Embryonic facial prominence (tissue), 1 donor: ENCODE data around the gene WNT2.
"Not testable (repeated sequence)": the region's sequence is repeated elsewhere in the genome, so short reads cannot be mapped to it uniquely, and the experiment has no call there.

Source experiments
- DNase-seq: peaks from one replicate; pipeline ENCODE4 v3.0.0-alpha.2; 2016; ENCODE audit errors: extremely low spot score

WNT2 gene

DNA sequence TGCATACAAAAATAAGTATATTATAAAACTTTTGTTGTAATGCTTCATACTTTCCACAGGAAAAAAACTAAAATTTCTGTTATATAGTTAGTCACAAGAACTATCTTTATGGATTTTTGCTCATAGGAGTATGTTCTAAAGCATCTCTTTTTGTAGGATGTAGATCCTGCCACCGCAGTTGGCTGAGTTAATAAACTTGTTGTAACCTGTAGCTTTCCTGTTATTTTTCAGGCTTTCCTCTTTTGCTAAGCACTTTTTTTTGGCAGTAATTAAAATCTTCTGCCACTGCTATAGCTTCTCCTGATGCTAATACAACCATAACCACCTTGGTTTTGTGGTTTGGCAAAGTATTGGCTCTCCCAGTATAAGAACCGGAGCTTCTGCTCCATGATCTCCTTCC lies 60.3 kb downstream of the WNT2 start:
- no peak for DNase-seq

DNA sequence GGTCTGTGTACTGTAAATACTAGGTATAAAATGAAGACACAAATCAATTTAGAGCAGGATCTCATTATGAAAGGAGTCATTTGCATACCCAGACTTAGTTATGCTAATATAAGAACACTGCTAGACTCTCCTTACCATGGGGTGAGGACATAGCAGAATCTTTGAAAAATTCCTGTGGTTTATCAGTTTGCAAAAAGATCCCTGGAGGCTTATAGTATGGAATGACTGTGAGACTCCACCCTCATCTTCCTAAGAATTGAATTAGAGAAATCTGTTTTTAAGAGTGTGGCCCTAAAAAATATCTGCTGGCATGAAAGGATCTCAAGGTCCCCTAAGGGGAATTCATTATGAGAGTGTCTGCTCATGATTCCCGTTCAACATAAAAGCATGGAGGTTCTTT lies 63.2 kb downstream of the WNT2 start:
- DNase-seq, result no peak

DNA sequence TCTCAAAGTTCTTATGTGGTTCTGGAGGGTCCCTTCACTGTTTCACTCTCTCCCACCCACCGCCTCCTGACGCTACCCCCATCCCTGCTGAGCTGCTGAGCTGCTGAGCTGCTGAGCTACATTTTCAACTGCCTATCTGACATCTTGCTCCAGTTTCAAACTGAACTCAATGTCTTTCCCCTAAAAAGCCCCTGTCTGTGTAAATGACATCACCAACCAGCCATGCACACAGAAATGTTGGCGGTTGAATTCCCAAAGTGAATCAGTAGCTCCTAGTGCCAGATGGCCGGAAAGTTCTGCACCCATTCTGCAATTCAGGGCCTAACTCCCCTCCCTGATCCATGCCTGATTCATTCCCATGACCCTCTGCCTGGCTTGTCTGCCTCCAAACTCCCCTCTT lies 71.2 kb downstream of the WNT2 start:
- DNase-seq, result no peak

DNA sequence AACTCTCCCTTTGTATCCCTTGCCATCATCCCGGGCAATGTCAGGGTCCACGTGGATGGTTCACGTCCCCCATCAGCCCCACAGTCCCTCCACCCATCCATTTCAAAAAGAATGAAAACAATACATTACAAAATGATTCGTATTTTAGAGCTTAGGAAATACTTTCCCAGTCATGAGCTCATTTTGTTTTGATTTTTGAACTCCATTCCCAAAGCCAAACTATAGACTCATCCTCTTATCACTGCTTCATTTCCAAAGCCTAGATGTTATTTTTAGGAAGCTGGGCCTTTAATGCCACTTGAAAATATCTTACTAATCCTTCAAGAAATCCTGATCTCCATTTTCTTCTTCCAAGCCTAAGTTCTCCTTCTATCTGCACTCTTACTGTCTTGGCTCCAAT lies 72.1 kb downstream of the WNT2 start:
- no peak for DNase-seq

DNA sequence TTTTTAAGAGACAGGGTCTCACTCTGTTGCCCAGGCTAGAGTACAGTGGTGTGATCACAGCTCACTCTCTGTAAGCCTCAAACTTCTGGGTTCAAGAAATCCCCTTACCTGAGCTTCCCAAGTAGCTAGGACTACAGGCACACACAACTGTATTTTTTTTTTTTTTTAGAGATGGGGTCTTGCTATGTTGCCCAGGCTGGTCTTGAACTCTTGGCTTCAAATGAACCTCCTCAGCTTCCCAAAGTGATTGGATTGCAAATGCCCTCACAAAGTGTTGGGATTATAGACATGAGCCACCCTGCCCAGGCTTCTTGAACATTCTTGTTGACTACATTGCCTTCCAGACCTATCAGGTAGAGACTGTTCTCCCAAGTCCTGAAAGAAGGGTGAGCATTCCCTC lies 72.6 kb downstream of the WNT2 start:
- no peak for DNase-seq

DNA sequence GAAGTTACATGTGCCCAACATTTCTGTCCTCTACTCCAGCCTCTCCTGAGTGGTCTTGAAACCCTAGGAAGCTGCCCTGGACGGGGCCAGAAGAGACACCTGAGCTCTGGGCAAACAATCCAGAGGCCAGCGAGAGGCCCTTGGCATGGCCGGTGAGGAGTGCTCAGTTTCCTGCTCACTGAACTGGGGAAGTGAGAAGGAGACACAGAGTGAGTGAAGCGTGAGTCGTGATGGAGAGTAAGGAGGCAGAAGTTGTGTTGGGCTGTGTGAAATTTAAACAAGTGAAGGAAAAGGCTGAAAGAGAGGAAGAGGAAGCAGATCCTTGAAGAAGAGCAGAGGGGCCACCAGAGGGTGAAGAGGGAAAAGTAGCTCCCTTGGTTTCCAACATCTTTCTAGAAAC lies 73.2 kb downstream of the WNT2 start:
- DNase-seq, result no peak

DNA sequence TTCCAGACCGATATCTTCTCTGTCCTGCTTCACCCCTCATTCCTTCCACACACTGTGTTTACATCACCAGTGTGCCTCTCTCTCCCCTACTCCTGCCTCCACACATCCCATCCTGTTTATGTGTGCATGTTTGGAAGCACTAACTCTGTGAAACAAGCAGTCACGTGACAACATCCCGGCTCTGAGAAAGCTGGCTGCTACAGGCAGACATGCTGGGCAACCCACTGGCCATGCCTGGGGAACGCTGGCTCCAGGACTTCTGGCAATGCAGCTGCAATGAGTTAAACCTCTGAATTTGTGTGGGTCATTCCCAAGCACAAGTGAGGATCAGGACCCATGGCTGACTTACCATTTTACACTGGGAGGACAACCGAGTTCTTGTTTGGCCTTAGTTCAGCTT lies 74.0 kb downstream of the WNT2 start:
- no peak for DNase-seq

DNA sequence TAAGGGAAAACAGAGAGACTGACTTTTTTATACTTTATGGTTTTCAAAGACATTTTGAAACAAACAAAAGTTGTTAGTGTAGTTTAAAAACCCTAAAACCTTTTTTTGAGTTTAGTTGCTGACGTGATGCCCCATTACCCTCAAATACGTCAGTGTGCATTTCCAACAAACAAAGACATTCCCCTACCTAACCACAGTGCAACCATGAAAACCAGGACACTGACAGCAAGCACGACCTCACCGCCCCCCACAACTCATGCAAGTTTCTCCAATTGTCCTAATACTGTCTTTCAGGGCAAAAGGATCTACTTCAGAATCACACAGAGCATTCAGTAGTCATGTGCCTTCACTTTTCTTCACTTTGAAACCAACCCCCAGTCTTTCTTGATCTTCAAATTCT lies 75.0 kb downstream of the WNT2 start:
- no peak for DNase-seq

DNA sequence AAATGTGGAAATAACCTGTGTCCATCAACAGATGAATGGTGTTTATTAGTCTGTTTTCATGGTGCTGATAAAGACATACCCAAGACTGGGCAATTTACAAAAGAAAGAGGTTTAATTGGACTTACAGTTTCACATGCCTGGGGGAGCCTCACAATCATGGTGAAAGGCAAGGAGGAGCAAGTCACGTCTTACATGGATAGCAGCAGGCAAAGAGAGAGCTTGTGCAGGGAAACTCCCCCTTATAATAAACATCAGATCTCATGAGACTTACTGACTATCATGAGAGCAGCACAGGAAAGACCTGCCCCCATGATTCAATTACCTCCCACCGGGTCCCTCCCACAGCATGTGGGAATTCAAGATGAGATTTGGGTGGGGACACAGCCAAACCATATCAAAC lies 77.2 kb downstream of the WNT2 start:
- DNase-seq, result not testable (repeated sequence)

DNA sequence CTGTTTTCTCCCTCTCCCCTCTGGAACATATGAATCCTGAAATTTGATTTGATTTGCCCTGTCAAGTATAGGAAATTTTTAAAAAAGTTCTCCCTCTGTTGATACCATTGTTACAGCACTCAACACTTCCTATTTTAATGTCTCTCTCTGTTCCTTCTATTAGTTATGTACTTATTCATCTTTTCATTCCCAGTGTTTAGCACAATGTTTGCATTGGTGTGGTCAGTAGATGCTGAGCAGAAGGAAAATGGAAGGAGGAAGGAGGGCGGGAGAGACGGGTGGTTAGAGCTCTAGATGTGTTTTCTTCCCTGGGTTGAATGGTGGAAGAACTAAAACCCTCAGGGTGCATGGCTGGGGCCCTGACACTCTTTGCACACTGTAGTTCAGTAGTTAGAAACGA lies 79.5 kb downstream of the WNT2 start:
- DNase-seq, result no peak

DNA sequence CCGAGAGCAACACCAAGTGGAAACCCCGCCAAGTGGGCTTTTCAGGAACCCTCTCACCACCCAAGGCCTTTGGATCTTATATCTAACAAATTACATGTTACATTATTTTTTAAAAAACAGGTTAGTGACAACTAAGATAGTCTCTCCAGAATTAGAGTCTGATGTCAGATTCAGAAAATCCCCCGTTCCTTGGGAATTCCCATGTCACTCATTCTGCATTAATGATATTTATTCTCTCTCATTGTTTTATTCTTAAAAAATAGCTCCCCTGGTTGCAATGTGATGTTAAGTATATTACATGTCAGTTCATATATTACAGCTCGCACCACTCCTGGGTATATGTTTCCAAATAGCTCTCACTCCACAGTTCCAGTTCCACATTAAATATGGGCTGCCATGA lies 81.8 kb downstream of the WNT2 start:
- DNase-seq, result no peak

DNA sequence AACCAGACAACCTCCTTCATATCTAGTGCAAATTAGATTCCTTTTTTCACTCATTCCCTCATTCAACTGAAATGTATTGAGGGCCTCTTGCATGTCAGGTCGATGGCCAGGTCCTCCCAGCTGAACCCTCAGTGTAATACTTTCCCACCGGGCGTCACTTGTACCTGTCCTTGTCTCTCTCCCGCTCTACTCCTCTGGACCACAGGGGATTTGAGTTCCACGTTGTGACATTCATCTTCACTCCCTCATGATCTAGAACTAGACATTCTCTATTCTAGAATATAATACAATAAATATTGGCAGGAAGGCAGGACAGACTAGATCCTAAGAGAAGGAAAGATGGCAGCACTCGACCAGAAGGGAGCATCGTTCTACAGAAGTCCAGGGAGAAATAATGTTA lies 83.9 kb downstream of the WNT2 start:
- no peak for DNase-seq

DNA sequence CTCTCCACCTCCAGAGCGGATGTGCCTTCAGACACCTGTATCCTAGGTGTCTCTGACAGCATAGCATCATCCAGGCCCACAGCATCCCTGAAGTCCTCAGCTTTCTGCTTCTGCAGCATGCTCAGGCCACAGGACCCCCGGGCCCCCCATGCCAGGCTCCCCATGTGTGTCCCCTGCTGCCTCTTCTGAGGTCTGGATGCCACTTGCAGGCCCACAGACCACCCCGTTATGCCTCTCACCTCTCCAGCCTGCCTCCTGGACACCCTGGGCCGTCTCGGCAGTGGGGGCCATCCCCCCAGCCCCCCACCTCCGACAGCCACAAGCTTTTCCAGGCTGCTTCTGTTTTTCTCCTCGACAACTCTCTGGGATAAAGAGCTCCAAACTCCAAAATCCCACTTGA lies 84.4 kb downstream of the WNT2 start:
- no peak for DNase-seq

DNA sequence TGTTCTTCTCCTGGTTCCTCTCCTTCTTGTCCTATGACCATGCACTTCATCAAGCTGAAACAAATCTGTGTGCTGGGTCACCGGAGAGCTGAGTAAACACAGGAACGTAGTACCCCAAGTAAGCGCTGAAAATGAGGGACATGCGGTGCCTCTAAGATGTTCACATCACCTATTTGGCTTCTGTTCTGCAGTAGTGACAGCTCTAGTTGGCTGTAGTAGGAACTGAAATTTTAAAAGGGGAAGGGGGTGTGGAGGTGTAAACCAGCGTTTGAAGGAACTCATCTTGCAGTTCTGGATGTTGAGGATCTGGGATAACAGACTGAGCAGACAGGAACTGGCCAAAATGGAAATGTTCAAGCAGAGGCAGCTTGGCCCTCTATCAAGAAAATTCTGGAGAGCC lies 85.2 kb downstream of the WNT2 start:
- no peak for DNase-seq

DNA sequence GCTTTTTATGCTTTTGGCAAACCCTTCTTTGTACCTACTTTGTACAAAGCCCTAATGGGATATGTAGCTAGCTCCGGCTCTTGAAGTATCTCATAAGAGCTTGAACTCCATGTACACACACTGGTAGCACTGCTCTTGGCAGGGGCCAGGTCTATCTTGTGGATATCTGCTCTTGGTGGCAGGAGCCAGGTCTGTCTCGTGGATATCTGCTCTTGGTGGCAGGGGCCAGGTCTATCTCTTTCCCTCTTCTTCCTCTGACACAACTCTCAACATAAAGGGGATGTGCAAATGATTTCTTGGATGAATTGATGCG lies 91.9 kb downstream of the WNT2 start:
- DNase-seq, result no peak

DNA sequence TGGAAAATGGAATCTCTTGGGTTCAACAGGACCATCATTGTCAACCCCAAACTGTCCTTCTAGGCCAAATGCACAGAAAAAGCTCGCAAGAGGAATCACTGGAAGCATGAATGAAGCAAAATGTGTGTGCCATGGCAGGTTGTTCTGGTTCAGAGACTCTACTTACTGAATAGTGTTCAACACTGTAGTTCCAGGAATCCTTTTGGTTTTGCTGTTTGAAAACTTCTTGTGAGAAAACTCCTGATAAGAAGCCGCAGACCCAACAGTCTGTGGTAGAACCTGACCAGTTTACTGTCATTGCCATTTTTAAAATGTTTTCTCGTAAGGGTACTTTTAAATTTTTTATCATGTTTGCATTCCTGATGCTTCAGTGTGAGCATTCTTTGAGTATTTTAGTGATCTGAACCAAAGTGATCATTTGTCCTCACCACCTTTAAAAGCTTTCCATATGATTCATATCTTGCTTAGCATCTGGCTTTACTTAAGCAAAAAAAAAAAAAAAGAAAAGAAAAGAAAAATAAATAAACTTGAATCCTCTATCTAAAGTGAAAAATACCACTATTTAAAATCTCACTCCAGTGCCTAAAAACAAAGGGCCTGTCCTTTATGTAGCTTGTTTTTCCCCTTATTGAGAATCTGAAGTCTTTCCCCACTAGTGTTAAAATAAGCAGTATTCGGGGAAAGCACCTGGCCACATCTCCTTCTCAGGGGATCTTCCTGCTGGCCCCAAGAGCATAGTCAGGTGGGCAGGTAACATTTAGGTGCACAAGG lies 92.4 kb downstream of the WNT2 start:
- peak; percentile 29 for DNase-seq

DNA sequence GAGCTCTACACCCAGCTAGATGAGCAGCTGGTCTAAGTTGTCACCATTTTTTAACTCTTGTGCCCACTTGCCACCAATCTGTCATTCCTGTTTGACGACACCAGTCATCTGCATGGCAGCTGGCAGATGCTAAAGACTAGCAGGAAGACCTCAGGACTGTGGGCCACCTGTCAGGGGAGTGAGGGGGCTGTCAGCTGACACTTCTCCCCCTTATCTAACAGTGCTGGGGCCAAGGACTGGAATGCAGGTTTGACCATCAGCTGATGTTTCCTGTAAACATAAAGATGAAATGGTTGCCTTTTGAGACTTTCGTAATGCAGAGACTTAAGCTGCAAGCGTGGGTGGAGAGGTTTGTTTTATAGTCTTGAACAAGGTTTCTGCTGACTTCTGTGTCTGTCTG lies 93.5 kb downstream of the WNT2 start:
- no peak for DNase-seq

DNA sequence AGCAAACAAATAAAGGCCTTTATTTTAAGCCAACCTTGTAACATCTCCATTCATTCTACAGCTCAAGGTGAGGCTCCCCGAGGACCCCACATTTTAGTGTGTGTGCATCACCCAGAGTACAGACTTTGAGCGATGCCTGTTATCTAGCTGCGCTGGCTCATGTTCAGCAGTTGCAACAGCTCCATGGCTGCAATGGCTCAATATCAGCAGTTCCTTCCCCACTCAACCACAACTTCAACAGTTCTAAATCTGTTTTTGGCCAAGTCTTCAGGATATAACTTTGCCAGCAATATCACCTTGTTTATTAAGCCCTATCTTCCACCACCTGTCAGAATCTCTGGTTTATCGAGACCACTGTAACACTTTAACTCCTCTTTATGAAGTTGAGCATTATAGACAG lies 95.8 kb downstream of the WNT2 start:
- no peak for DNase-seq

DNA sequence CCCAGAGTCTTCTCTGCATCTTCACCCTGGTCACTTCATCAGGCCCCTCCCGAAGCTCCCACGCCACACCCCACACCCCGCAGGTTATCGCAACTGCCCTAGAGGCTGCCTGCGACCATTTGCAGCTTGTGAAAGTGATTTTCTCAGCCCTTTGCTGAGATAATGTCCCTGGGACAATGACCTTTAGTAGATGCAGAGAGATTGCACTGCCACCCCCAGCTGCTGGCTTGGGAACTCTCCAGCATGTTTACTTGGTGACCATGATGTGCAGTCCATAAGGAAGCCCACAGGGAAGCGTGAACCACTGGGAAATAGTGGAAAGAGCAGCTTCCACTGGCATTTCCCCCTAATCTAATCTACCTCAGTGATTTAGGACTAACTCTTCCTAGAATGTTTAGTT lies 97.3 kb downstream of the WNT2 start:
- DNase-seq, result no peak
